ENCODE data around the gene CUX1. TPM values are rescaled to one million over a fixed set of nuclear protein-coding genes. Genes with fewer than 3 reads are reported as not detected.

CUX1 gene
- total and polyA plus RNA-seq, 2 of the 13 experiments (the other 11 are each of a cell fraction or from before 2014, with no cell fraction given): 13.7 to 14.9 TPM

DNA sequence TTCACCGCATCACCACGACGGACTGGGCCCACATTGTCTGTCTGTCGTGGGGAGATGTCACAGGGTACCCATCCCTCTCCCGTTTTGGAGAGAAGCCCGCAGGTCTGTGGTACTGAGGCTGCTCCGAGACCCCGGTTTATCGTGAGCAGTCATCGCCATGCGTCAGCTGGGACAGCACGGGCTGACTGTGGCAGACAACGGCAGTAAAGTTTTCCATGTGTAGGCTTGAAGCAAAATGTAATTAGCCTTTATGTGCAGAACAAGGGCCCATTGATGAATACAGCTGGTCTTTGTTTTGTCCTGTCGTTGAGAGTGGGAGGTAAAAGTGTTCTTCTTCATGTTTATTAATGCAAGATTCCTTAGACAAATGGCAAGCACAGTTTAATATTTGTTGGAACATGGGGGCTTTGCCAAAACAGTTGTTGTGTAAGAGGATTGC, 301.8 kb downstream of the CUX1 start (continued):
- TF ChIP-seq, protein P1, sequence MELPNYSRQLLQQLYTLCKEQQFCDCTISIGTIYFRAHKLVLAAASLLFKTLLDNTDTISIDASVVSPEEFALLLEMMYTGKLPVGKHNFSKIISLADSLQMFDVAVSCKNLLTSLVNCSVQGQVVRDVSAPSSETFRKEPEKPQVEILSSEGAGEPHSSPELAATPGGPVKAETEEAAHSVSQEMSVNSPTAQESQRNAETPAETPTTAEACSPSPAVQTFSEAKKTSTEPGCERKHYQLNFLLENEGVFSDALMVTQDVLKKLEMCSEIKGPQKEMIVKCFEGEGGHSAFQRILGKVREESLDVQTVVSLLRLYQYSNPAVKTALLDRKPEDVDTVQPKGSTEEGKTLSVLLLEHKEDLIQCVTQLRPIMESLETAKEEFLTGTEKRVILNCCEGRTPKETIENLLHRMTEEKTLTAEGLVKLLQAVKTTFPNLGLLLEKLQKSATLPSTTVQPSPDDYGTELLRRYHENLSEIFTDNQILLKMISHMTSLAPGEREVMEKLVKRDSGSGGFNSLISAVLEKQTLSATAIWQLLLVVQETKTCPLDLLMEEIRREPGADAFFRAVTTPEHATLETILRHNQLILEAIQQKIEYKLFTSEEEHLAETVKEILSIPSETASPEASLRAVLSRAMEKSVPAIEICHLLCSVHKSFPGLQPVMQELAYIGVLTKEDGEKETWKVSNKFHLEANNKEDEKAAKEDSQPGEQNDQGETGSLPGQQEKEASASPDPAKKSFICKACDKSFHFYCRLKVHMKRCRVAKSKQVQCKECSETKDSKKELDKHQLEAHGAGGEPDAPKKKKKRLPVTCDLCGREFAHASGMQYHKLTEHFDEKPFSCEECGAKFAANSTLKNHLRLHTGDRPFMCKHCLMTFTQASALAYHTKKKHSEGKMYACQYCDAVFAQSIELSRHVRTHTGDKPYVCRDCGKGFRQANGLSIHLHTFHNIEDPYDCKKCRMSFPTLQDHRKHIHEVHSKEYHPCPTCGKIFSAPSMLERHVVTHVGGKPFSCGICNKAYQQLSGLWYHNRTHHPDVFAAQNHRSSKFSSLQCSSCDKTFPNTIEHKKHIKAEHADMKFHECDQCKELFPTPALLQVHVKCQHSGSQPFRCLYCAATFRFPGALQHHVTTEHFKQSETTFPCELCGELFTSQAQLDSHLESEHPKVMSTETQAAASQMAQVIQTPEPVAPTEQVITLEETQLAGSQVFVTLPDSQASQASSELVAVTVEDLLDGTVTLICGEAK (IDR thresholded peaks at IDR 0.05): no peak
- TF ChIP-seq, protein P1 (CRISPR knock-in tag; IDR thresholded peaks at IDR 0.05): no peak

DNA sequence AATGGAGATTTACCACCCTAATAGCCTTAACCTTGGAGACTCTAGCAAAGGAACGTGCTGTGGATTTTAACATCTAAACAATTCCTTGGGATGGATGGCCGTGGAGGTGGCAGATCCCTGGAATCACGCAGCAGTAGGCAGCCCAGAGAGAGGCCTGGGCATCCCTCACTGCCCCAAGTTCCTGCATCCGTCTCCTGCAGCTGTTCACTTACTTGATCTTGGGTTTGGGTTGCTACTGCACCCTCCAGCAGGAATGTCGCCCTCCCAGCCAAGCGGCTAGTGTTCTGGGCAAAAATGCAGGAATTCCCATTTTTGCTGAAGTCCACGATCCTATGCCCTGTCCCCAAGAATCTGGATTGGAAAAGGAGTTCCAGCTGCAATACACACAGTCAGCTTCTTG, 302.5 kb downstream of the CUX1 start:
- no peaks in the 10 kb centered on the region for H3K79me2 ChIP-seq (ENCODE audit: insufficient read depth, low read length)
- no peak for ATAC-seq
- FAIRE-seq: no peak
- H4K20me1 ChIP-seq (ENCODE audit: insufficient read depth, low read length): no peaks in the 10 kb centered on the region
- H3K4me1 ChIP-seq (ENCODE audit: insufficient read depth, low read length): peaks cover 30% of the 10 kb centered on the region
- no peak overlapping the region for H3K9ac ChIP-seq (ENCODE audit: insufficient read depth, low read depth, low read length)
- in situ Hi-C loops (cut with HindIII; ENCODE audit: extremely low pct_ligation_motif_present, low pct_unique_long_range_greater_than_20kb): no loop called here
- H3K36me3 ChIP-seq (replicated peaks in 1 of 2; ENCODE audit: control insufficient read depth in 1 of 2, insufficient read depth in 2 of 2, low read length in 2 of 2): peaks cover 3 to 31% of the 10 kb centered on the region in 2 experiments; a peak in 4 of 5 replicates
- CTCF ChIA-PET (ENCODE audit: low intra/inter-chr PET ratio, low total read pairs): no interaction called here
- no peak overlapping the region for H3K4me2 ChIP-seq (ENCODE audit: low read depth, low read length)
- H3K27me3 ChIP-seq (ENCODE audit: control insufficient read depth in 1 of 2, insufficient read depth in 2 of 2, low read length in 2 of 2): no peaks in the 10 kb centered on the region
- no peaks in the 10 kb centered on the region for H3K9me3 ChIP-seq (ENCODE audit: low read length)
- H3K27ac ChIP-seq (ENCODE audit: extremely low read length, insufficient read depth, low read length): no peak overlapping the region
- POLR2A ChIA-PET: interaction anchor here (0.7 kb wide), 1 partner anchor 96 kb away, joined by 3 read pairs; no protein-coding TSS in a partner anchor
- no TSS peak for BruUV-seq (replicated peaks)
- no peak overlapping the region for H2AFZ ChIP-seq (ENCODE audit: low read length)
- H3K4me3 ChIP-seq (replicated peaks in 1 of 3; ENCODE audit: insufficient read depth in 1 of 3, low read depth in 2 of 3, low read length in 3 of 3): no peak overlapping the region
- DNase-seq (ENCODE audit: low spot score): no peak
- intact Hi-C loops (cut with micrococcal nuclease; ENCODE audit: unreplicated experiment): no loop called here
- 96% methylated on average over 7 of the region's 7 CpGs for WGBS (ENCODE audit: low lambda C conversion rate)
- TF ChIP-seq, protein P2, sequence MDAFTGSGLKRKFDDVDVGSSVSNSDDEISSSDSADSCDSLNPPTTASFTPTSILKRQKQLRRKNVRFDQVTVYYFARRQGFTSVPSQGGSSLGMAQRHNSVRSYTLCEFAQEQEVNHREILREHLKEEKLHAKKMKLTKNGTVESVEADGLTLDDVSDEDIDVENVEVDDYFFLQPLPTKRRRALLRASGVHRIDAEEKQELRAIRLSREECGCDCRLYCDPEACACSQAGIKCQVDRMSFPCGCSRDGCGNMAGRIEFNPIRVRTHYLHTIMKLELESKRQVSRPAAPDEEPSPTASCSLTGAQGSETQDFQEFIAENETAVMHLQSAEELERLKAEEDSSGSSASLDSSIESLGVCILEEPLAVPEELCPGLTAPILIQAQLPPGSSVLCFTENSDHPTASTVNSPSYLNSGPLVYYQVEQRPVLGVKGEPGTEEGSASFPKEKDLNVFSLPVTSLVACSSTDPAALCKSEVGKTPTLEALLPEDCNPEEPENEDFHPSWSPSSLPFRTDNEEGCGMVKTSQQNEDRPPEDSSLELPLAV (CRISPR knock-in tag; conservative IDR thresholded peaks at IDR 0.05; ENCODE audit: low read depth): no peak
- TF ChIP-seq, protein P3, sequence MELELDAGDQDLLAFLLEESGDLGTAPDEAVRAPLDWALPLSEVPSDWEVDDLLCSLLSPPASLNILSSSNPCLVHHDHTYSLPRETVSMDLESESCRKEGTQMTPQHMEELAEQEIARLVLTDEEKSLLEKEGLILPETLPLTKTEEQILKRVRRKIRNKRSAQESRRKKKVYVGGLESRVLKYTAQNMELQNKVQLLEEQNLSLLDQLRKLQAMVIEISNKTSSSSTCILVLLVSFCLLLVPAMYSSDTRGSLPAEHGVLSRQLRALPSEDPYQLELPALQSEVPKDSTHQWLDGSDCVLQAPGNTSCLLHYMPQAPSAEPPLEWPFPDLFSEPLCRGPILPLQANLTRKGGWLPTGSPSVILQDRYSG (CRISPR knock-in tag; IDR thresholded peaks at IDR 0.05): no peak
- no peak for TF ChIP-seq RXRB (CRISPR knock-in tag; IDR thresholded peaks at IDR 0.05; ENCODE audit: borderline replicate concordance)
- no peak for TF ChIP-seq SIN3A (IDR thresholded peaks at IDR 0.05; ENCODE audit: borderline replicate concordance, low read depth, low read length)
- no peak for TF ChIP-seq ZNF430 (CRISPR knock-in tag; IDR thresholded peaks at IDR 0.05)
- TF ChIP-seq NFATC3 (CRISPR knock-in tag; IDR thresholded peaks at IDR 0.05): no peak
- TF ChIP-seq SIX4 (CRISPR knock-in tag; IDR thresholded peaks at IDR 0.05): no peak
- no peak for TF ChIP-seq NCOA2 (CRISPR knock-in tag; IDR thresholded peaks at IDR 0.05)
- TF ChIP-seq TSC22D2 (CRISPR knock-in tag; IDR thresholded peaks at IDR 0.05; ENCODE audit: borderline replicate concordance): no peak
